NCI-H1105 (cell line): ENCODE measurements around the gene HK3.

Experiments used
- DNase-seq: peaks from one replicate; lab custom pipeline; 2025; lab: John Stamatoyannopoulos, UW

The HK3 gene, protein sequence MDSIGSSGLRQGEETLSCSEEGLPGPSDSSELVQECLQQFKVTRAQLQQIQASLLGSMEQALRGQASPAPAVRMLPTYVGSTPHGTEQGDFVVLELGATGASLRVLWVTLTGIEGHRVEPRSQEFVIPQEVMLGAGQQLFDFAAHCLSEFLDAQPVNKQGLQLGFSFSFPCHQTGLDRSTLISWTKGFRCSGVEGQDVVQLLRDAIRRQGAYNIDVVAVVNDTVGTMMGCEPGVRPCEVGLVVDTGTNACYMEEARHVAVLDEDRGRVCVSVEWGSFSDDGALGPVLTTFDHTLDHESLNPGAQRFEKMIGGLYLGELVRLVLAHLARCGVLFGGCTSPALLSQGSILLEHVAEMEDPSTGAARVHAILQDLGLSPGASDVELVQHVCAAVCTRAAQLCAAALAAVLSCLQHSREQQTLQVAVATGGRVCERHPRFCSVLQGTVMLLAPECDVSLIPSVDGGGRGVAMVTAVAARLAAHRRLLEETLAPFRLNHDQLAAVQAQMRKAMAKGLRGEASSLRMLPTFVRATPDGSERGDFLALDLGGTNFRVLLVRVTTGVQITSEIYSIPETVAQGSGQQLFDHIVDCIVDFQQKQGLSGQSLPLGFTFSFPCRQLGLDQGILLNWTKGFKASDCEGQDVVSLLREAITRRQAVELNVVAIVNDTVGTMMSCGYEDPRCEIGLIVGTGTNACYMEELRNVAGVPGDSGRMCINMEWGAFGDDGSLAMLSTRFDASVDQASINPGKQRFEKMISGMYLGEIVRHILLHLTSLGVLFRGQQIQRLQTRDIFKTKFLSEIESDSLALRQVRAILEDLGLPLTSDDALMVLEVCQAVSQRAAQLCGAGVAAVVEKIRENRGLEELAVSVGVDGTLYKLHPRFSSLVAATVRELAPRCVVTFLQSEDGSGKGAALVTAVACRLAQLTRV

GRCh38 chr5:176899296-176899891 is at the start of gene HK3:
Gene HK3, minus strand, starts transcription at chr5:176899346. Its CDS starts 3,187 bp downstream, at chr5:176896159.
- DNase-seq, result no peak

DNA sequence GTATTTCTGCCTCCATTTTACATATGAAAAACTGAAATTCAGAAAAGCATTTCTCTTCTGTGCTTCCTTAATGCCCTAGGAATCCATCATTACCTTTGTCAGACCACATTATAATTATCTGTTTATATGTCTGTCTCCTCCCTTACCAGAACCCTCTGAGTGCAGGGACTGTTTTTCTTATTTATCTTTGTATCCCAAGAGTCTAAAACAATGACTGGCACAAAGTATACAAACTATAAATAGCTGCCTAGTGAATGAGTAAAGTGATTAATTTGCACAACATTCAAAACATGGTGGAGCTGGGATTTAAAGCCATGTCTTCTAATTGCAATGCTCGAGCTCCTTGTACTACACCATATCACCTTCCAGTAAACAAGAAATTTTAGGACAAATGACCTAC is 49.3 kb upstream of the HK3 start:
- DNase-seq, result no peak

DNA sequence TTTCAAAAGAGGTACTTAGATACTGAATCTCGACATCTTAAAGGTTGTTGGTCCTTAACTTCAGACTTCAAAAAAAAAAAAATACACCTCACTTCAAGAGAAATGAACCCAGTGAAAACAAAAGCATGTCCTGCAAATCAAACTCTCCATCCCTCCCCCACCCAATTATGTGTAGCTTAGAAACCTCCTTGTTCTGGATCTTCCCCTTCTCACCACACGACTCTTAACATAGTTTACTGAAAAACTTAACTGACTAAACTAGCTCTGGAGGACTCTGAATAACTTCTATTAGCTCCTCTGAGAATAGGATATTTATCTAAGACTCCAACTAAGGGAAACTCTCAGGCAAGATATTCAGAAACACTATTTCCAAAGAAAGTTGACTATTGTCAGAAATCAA is 48.7 kb upstream of the HK3 start:
- no peak for DNase-seq

DNA sequence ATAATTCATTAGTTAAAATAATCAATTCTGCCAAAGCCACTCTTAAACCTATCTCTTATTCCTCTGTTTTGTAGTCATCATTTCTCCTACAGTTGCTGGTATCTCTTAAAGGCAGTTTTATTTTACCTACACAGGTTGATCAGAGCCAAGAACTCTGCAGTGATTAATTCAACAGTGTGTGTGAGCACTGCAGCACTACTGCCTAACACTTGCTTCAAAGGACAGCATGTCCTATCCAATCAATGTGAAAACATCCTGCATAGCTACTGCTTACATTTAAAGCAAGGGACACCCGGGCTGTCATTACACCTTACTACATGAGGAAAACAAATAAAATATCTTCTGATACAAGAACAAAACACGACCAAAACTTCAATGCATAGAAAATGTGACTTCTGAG is 45.1 kb upstream of the HK3 start:
- no peak for DNase-seq

DNA sequence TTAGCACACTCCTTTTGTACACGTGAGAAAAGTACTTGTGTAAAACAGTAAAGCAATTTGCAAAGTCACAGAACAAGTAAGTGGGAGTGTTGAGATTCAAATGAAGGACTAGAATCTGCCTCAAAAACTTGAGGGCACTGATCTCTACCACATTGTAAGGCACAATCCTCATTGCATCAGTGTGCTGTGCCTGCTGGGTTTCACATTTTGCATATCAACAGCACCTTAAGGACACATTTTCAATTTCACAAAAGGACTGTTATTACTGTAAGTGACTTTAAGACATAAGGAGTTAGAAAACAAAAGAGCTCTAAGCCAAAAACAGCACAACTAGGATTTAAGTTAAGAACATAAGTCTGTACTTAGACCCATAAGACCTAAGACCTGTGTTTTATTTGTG is 44.7 kb upstream of the HK3 start:
- DNase-seq, result no peak

- DNase-seq, result no peak
These were observed 42.8 kb upstream of the HK3 start for GRCh38 chr5:176941951-176942350.

DNA sequence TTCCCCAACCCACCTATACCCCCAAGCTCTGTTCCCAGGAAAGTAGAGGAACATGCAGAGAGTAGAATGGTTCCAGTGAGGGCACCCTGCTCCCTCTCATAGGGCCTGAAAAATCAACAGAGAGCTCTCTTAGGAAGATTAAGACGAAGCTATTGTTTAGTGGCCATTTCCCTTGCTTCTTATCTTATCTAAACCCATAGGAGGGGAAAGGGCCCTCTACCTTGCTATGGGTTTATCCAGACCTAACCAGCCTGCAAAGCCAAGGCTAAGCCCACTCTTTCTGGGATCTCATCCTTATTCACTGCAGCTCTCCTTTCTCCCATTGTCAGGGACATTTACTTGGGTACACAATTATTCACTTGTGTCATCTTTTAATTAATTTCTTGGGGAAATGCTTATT is 39.3 kb upstream of the HK3 start:
- no peak for DNase-seq

- no peak for DNase-seq
These were observed 35.9 kb upstream of the HK3 start for GRCh38 chr5:176935017-176935416.

DNA sequence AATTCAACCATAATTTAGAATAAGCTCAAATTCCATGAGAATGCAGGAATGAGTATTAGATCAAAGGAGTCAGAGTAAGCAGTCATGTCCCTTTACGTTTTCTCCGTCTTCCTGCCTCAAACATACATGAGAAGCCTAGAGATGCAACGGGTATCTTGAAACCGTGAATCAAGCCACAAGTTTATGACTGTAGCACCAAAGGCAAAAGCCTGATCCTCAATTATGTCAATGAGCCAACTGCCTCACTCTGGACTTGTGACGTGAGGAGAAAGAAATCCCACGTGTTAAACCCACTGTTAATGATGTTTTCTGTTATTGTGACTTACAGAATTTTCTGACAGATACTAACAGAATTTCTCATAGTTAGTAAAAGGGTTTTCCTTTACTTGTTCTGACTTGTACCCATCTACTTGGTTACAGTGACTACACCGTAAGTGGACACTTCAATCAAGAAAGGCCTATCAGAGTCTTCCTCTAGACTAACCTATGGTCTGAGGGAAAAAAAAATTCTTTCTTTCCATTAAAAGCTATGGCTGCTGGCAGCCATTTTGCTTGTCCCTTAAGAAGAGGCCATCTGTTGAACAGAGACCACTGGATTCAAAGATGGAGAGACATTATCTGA is 35.3 kb upstream of the HK3 start:
- DNase-seq, result no peak

DNA sequence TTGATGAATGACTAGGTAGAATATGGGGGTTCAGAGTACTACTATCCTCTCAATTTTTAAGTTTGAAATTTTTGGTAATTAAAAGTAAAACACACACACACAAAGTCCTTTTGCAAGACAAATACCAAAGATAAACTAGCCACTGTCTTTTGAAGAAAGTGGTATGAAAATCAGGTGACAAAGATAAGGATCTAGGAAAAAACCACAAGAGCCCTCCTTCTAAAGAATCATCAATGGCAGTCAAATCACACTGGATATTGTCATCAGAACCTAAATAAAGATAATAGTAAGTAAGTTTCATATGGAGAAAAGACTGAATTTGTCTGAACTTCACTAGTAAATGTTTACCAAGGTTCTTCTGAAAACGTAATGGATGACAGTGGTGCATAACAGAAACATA is 30.5 kb upstream of the HK3 start:
- DNase-seq, result no peak

- no peak for DNase-seq
These were observed 28.4 kb upstream of the HK3 start for GRCh38 chr5:176927562-176927961.

GRCh38 chr5:176922817-176923216 is 23.7 kb upstream of the HK3 start:
- DNase-seq, result no peak

DNA sequence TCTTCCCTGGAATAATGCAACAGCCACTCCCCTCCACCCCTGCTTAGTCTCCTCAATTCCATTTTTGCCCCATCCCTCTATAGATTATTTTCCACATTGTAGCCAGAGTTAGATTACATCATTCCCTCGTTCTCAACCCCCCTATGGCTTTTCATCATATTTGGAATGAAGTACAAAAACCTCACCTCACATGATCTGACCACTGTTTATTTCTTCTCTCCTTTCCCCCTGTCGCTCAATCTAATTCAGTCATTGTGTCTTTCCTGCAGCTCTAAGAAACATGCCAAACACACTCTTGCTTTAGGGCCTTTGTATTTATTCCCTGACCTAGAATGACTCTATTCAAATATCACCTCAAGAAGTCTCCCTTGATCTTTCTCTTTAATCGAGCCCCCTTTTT is 22.6 kb upstream of the HK3 start:
- no peak for DNase-seq

- DNase-seq, result no peak
These were observed 19.5 kb upstream of the HK3 start for GRCh38 chr5:176918613-176919012.

- DNase-seq, result no peak
These were observed 17.2 kb upstream of the HK3 start for GRCh38 chr5:176916337-176916736.

DNA sequence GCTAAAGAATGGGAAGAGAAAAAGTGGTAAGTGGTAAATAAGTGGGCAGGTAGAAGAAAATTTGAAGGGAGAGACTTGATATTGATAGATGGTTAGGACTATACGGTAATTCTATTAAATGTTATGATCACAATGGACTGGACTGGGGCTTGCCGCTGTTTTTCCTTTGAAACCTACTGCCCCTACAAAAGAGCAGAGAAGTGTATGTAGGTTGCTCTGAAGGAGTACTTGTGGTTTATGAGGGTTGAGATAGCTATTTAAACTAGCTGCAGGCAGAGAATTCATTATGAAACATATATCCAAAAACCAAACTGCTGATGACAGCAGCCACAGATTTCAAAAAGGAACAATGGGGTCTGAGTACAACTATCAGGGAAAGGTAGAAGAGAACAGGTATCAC is 16.8 kb upstream of the HK3 start:
- no peak for DNase-seq

GRCh38 chr5:176912115-176912514 is 13.0 kb upstream of the HK3 start:
- no peak for DNase-seq

- no peak for DNase-seq
These were observed 9.7 kb upstream of the HK3 start for GRCh38 chr5:176908675-176909368.

DNA sequence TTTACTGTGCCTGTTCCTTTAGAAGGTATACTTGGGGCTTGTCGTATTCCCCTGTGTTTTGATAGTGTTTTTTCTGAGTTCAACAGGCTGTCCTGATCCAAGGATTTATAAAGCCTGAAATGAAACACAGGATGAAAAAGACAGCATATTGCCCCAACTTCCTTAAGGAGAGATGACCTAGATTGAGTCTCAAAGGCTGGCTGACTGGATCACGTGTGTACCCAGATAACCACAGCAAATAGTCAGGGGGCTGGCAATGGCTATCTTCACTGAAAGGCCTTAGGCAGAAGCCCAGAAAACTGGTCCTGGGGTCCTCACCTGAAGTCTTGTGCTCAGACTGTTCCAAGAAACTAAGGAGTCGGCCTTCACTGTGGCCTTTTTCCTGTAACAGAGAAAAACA is 7.7 kb upstream of the HK3 start:
- DNase-seq, result no peak

DNA sequence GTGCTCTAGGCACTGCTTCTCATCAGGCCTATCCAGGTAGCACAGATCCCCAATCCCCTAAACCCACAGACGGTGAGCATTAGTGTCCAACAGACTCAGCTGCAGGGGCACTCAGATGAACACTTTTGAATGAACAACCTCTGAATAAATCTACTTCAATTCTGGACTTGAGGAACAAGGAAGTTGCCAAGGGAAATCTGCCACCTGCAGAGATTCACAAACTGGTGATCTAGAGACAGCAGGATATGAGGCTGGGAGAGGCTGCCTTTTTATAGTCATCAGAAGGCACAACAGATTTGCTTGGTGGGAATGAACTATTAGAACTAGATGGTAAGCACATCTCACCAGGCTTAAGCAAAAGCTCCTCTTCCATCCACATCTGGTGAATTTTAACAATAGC is 7.0 kb upstream of the HK3 start:
- DNase-seq, result no peak

GRCh38 chr5:176904276-176904675 is 5.1 kb upstream of the HK3 start:
- DNase-seq, result no peak
